Endothelial cell of umbilical vein (primary cell): ENCODE data around the gene MAGI1. TPM values are rescaled to one million over a fixed set of nuclear protein-coding genes. Genes with fewer than 3 reads are reported as not detected.

Experiments used
- BruUV-seq: library from RNA; stranded (reverse); fragments of 400-500 nt; replicated peaks from 2 replicates; lab custom pipeline; 2021; lab: Mats Ljungman, UMichigan
- CTCF ChIA-PET: fragments of 300-600, 350-600 bp; sonication (Branson Sonifier 250); formaldehyde crosslinking; loops from one replicate; lab custom pipeline; 2021; ENCODE audit warnings: antibody characterized with exemption, inconsistent platforms; lab: Charles Lee
- POLR2A ChIA-PET: fragments of 300-600, 350-600 bp; sonication (Branson Sonifier 250); formaldehyde crosslinking; loops from one replicate; lab custom pipeline; 2021; ENCODE audit warnings: antibody characterized with exemption, inconsistent platforms; lab: Charles Lee
- DNase-seq: peaks from one replicate; pipeline ENCODE4 v3.0.0-alpha.2; 2011; ENCODE audit warnings: low read depth, low spot score
- FAIRE-seq: peaks from 2 replicates; lab custom pipeline; 2011; peaks lifted over from hg19 to GRCh38; lab: Jason Lieb, UNC
- H2AFZ ChIP-seq: 2 replicates; pipeline ENCODE4 v1.6.0; 2012; ENCODE audit warnings: low read depth, low read length, control low read depth, inconsistent platforms
- H3K27ac ChIP-seq: 2 replicates; pipeline ENCODE4 v1.5.1; 2011; ENCODE audit warnings: low read depth, mild to moderate bottlenecking, control low read depth, low read length, moderate library complexity; ENCODE audit not compliant: insufficient read depth
- H3K27me3 ChIP-seq, 2 experiments: 2 replicates each; pipeline versions ENCODE4 v1.6.0 to v1.6.1; 2011; ENCODE audit warnings: low read length in 2 of 2, mixed read lengths in 1 of 2; ENCODE audit not compliant: control insufficient read depth in 2 of 2, insufficient read depth in 2 of 2
- H3K36me3 ChIP-seq, 2 experiments: 2 replicates in 1 of 2; 3 replicates in 1 of 2; pipeline ENCODE4 v1.5.1; 2011; ENCODE audit warnings: low read length in 2 of 2, mild to moderate bottlenecking in 1 of 2, moderate library complexity in 1 of 2; ENCODE audit not compliant: control insufficient read depth in 2 of 2, insufficient read depth in 2 of 2; ENCODE audit errors: extremely low read depth in 1 of 2
- H3K4me1 ChIP-seq: 3 replicates; pipeline ENCODE4 v1.5.1; 2011; ENCODE audit warnings: mild to moderate bottlenecking, low read length; ENCODE audit not compliant: control insufficient read depth, insufficient read depth; ENCODE audit errors: extremely low read depth
- H3K4me2 ChIP-seq: 2 replicates; pipeline ENCODE4 v1.6.1; 2011; ENCODE audit warnings: low read length, control low read depth, mixed read lengths; ENCODE audit not compliant: insufficient read depth
- H3K4me3 ChIP-seq, 3 experiments: fragments of 200-600 bp in 1 of 3; sonication (generic), shearing (Covaris generic) in 1 of 3; replicated peaks in 1 of 3; 2 replicates each; pipeline ENCODE4 v1.5.1; 2011 to 2016; ENCODE audit warnings: control low read depth in 3 of 3, low read length in 3 of 3, mild to moderate bottlenecking in 2 of 3, inconsistent platforms in 1 of 3, low read depth in 1 of 3, moderate library complexity in 1 of 3; ENCODE audit not compliant: insufficient read depth in 1 of 3
- H3K79me2 ChIP-seq: 2 replicates; pipeline ENCODE4 v1.6.0; 2012; ENCODE audit warnings: low read length, inconsistent platforms; ENCODE audit not compliant: control insufficient read depth, insufficient read depth
- H3K9ac ChIP-seq: replicated peaks from 2 replicates; pipeline ENCODE3; 2011; ENCODE audit warnings: low read length, control low read depth; ENCODE audit not compliant: insufficient read depth; ENCODE audit errors: extremely low read depth
- H3K9me1 ChIP-seq: replicated peaks from 3 replicates; pipeline ENCODE4 v1.6.0; 2011; ENCODE audit warnings: mild to moderate bottlenecking, low read length; ENCODE audit not compliant: control insufficient read depth, insufficient read depth; ENCODE audit errors: extremely low read depth
- H3K9me3 ChIP-seq: replicated peaks from 2 replicates; pipeline ENCODE4 v1.5.1; 2012; ENCODE audit warnings: low read length, inconsistent platforms; ENCODE audit not compliant: control insufficient read depth, insufficient read depth
- H4K20me1 ChIP-seq: replicated peaks from 2 replicates; pipeline ENCODE3; 2011; ENCODE audit warnings: mild to moderate bottlenecking, low read length; ENCODE audit not compliant: control insufficient read depth, insufficient read depth; ENCODE audit errors: extremely low read depth
- CTCF ChIP-seq, 2 donors: IDR thresholded peaks; 1 replicate in 1 of 2; 2 replicates in 1 of 2; pipeline ENCODE4 v1.5.1; 2011; ENCODE audit warnings: low read length in 2 of 2, mild to moderate bottlenecking in 2 of 2, moderate library complexity in 2 of 2, control low read depth in 1 of 2, inconsistent platforms in 1 of 2, low read depth in 1 of 2; ENCODE audit not compliant: insufficient read depth in 1 of 2; ENCODE audit errors: extremely low read depth in 1 of 2
- EZH2 ChIP-seq: IDR thresholded peaks from 2 replicates; pipeline ENCODE4 v1.6.1; 2012; ENCODE audit warnings: borderline replicate concordance, low read depth, mild to moderate bottlenecking, moderate library complexity, low read length, inconsistent platforms; ENCODE audit not compliant: severe bottlenecking
- FOS ChIP-seq: IDR thresholded peaks from 2 replicates; pipeline ENCODE4 v1.6.1; 2011; ENCODE audit warnings: mild to moderate bottlenecking, low read length, moderate library complexity, borderline replicate concordance; ENCODE audit not compliant: insufficient read depth
- GATA2 ChIP-seq: IDR thresholded peaks from 2 replicates; pipeline ENCODE4 v1.7.0; 2011; ENCODE audit warnings: low read depth, mild to moderate bottlenecking, moderate library complexity, mixed read lengths, low read length; ENCODE audit not compliant: insufficient read length, insufficient read depth
- JUN ChIP-seq: IDR thresholded peaks from 2 replicates; pipeline ENCODE4 v1.6.1; 2011; ENCODE audit warnings: borderline replicate concordance, low read depth; ENCODE audit not compliant: insufficient read length, insufficient read depth
- MAX ChIP-seq: IDR thresholded peaks from 2 replicates; pipeline ENCODE4 v1.6.1; 2011; ENCODE audit not compliant: insufficient read depth, insufficient read length
- MYC ChIP-seq: IDR thresholded peaks from one replicate; pipeline ENCODE4 v1.6.1; 2011; ENCODE audit warnings: mild to moderate bottlenecking, low read depth, low read length
- POLR2A ChIP-seq: IDR thresholded peaks from 2 replicates; pipeline ENCODE4 v1.6.1; 2012; ENCODE audit warnings: low read depth, mild to moderate bottlenecking, control low read depth, low read length
- POLR2AphosphoS5 ChIP-seq: IDR thresholded peaks from 2 replicates; pipeline ENCODE4 v1.6.1; 2012; ENCODE audit warnings: low read depth, mild to moderate bottlenecking, control low read depth, low read length, moderate library complexity; ENCODE audit not compliant: insufficient read depth
- dilution Hi-C: fragments of 300-500 bp; cut with MboI; formaldehyde crosslinking; loops from one replicate; pipeline ENCODE4 v1.15.0; 2019; ENCODE audit warnings: low sequenced_read_pairs; ENCODE audit not compliant: extremely low pct_ligation_motif_present
- intact Hi-C: fragments of 100-400 bp; cut with micrococcal nuclease; formaldehyde crosslinking; loops from one replicate; pipeline ENCODE4 v1.10.0; 2022
- polyA plus RNA-seq, 4 experiments: library from polyadenylated mRNA; depleted of rRNA in 3 of 4; stranded (reverse) in 3 of 4; unstranded in 1 of 4; fragments of >200 nt; gene quantifications; 2 replicates each; pipeline versions ENCODE4 v1.2.1 to v1.2.3, GENCODE V29; 2011 to 2012; ENCODE audit warnings: missing spikeins in 1 of 4
- total RNA-seq: library from RNA; stranded (reverse); gene quantifications from 2 replicates; pipeline ENCODE4 v1.2.3, GENCODE V29; 2021

MAGI1 gene
- total and polyA plus RNA-seq, 2 donors (not counting 3 experiments of a cell fraction or from before 2014, with no cell fraction given): 10.1 to 47.9 TPM

DNA sequence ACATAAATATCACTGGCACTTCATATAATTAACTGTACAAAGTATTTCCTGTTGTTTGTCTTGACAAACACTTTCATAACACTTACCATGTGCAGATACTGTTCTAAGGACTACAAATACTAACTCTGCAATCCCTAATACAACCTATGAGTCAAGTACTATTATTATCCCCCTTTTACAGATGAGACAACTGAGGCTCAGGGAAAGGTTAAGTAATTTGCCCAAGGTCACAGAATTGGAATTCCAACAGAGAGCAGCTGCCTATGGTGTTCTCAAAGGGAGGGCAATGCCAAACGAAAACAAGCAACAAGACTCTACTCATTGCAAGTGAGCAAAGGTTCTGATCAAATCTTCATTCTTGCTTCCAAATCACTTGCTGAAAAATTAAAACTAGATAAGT, 85.9 kb downstream of the MAGI1 start:
- ChIA-PET POLR2A (interaction anchor here (0.8 kb wide), 1 partner anchor 9 kb away, joined by 6 read pairs; no protein-coding TSS in a partner anchor), CTCF (interaction anchor here (0.9 to 1.7 kb wide), 2 partner anchors 9 to 16 kb away, joined by 3 to 5 read pairs; no protein-coding TSS in a partner anchor)
- Histone ChIP-seq H3K9ac (peak overlapping the region; percentile 22), H3K27ac (peak overlapping the region; percentile 70), H3K36me3 (no peaks in the 10 kb centered on the region), H3K27me3 (no peaks in the 10 kb centered on the region), H3K9me1 (no peaks in the 10 kb centered on the region), H3K4me2 (no peak overlapping the region), H4K20me1 (no peaks in the 10 kb centered on the region), H2AFZ (no peak overlapping the region), H3K9me3 (no peaks in the 10 kb centered on the region), H3K4me3 (no peak overlapping the region), H3K79me2 (peaks cover 8% of the 10 kb centered on the region), H3K4me1 (peaks cover 87% of the 10 kb centered on the region)
- TF ChIP-seq CTCF (IDR thresholded peaks at IDR 0.05; ENCODE audit: extremely low read depth in 1 of 2, insufficient read depth in 1 of 2, low read depth in 1 of 2, low read length in 2 of 2): no peak
- no peak for TF ChIP-seq GATA2
- no peak for TF ChIP-seq MAX
- no peak for TF ChIP-seq POLR2A
- TF ChIP-seq FOS: no peak
- no peak for TF ChIP-seq EZH2
- TF ChIP-seq POLR2AphosphoS5: no peak
- TF ChIP-seq JUN: no peak
- TF ChIP-seq MYC: no peak
- dilution Hi-C loops: no loop called here
- intact Hi-C loops: loop anchor here (2.0 kb wide), 1 partner anchor 86 kb away; the partner anchor contains the start of gene MAGI1
- FAIRE-seq: no peak
- no peak for DNase-seq
- no TSS peak for BruUV-seq
